HL-60 (cell line): ENCODE results near the gene R3HCC1L.

Source experiments
- GABPA ChIP-seq: IDR thresholded peaks from 2 replicates; pipeline ENCODE4 v1.6.1; 2012; ENCODE audit warnings: low read depth
- POLR2AphosphoS5 ChIP-seq: IDR thresholded peaks from 2 replicates; pipeline ENCODE4 v1.6.1; 2012; ENCODE audit warnings: low read depth
- REST ChIP-seq: IDR thresholded peaks from 2 replicates; pipeline ENCODE4 v1.6.1; 2012; ENCODE audit warnings: low read depth; ENCODE audit not compliant: insufficient replicate concordance
- SPI1 ChIP-seq: IDR thresholded peaks from 2 replicates; pipeline ENCODE4 v1.6.1; 2012; ENCODE audit warnings: low read depth, mild to moderate bottlenecking, borderline replicate concordance
- TF ChIP-seq, protein P1 (sequence below): IDR thresholded peaks from one replicate; pipeline ENCODE4 v1.5.1; 2011; ENCODE audit warnings: low read length, control low read depth, inconsistent platforms; ENCODE audit not compliant: insufficient read depth

- TF ChIP-seq, protein P1, sequence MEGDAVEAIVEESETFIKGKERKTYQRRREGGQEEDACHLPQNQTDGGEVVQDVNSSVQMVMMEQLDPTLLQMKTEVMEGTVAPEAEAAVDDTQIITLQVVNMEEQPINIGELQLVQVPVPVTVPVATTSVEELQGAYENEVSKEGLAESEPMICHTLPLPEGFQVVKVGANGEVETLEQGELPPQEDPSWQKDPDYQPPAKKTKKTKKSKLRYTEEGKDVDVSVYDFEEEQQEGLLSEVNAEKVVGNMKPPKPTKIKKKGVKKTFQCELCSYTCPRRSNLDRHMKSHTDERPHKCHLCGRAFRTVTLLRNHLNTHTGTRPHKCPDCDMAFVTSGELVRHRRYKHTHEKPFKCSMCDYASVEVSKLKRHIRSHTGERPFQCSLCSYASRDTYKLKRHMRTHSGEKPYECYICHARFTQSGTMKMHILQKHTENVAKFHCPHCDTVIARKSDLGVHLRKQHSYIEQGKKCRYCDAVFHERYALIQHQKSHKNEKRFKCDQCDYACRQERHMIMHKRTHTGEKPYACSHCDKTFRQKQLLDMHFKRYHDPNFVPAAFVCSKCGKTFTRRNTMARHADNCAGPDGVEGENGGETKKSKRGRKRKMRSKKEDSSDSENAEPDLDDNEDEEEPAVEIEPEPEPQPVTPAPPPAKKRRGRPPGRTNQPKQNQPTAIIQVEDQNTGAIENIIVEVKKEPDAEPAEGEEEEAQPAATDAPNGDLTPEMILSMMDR: no peak
- TF ChIP-seq POLR2AphosphoS5 (no peak), REST (no peak), GABPA (no peak), SPI1 (no peak)
These were observed 125.9 kb downstream of the R3HCC1L start for GRCh38 chr10:98260350-98260749.
